Measurements from ENCODE around the gene PHC3. TPM values are rescaled to one million over a fixed set of nuclear protein-coding genes. Genes with fewer than 3 reads are reported as not detected.

PHC3 gene
- polyA plus RNA-seq, 2 of the 4 experiments (the other 2 are of a cell fraction): 10.8 to 49.1 TPM

- CTCF ChIA-PET: no interaction called here
- no peak for FAIRE-seq
- H3K27ac ChIP-seq: peak overlapping the region in 1 of 2 experiments; percentile 21; a peak in 2 of 6 replicates
Observed at GRCh38 chr3:170130532-170130931, 51.0 kb downstream of the PHC3 start.

GRCh38 chr3:170128977-170129431 lies 52.5 kb downstream of the PHC3 start:
- 86% methylated on average over 1 of the region's 1 CpG for WGBS (ENCODE audit: missing lambda C conversion rate)
- no peak overlapping the region for H3K4me2 ChIP-seq
- no peaks in the 10 kb centered on the region; the same call in 2 of the 3 replicates for H3K9me3 ChIP-seq
- TF ChIP-seq ZC3H11A (IDR thresholded peaks at IDR 0.05): no peak
- no peak for TF ChIP-seq JUN (IDR thresholded peaks at IDR 0.05)
- no peak for TF ChIP-seq BCL3 (IDR thresholded peaks at IDR 0.05)
- TF ChIP-seq HMGXB4 (CRISPR knock-in tag; IDR thresholded peaks at IDR 0.05; ENCODE audit: borderline replicate concordance): no peak
- no peak for TF ChIP-seq CHD4 (IDR thresholded peaks at IDR 0.05; ENCODE audit: borderline replicate concordance)
- TF ChIP-seq PHF8 (IDR thresholded peaks at IDR 0.05; ENCODE audit: borderline replicate concordance, low read depth): no peak
- no peak for TF ChIP-seq CTCF (IDR thresholded peaks at IDR 0.05)
- TF ChIP-seq POLR2AphosphoS2 (conservative IDR thresholded peaks at IDR 0.05; ENCODE audit: low read length): no peak
- no peak for TF ChIP-seq HOXB13 (CRISPR knock-in tag; IDR thresholded peaks at IDR 0.05; ENCODE audit: low read depth)
- TF ChIP-seq MYC (IDR thresholded peaks at IDR 0.05; ENCODE audit: borderline replicate concordance, low read length): no peak
- no peak for TF ChIP-seq EHMT2 (IDR thresholded peaks at IDR 0.05; ENCODE audit: low read depth)
- no peak for TF ChIP-seq NFE2L2 (conservative IDR thresholded peaks at IDR 0.05; ENCODE audit: low read length)
- no peak for TF ChIP-seq JUNB (IDR thresholded peaks at IDR 0.05)
- no peak for TF ChIP-seq FOXS1 (CRISPR knock-in tag; IDR thresholded peaks at IDR 0.05)
- no peak for TF ChIP-seq HEYL (CRISPR knock-in tag; IDR thresholded peaks at IDR 0.05)
- TF ChIP-seq KDM1A (IDR thresholded peaks at IDR 0.05; ENCODE audit: low read depth): no peak
- no peak overlapping the region for H3K4me3 ChIP-seq
- H3K27ac ChIP-seq: no peak overlapping the region
- ATAC-seq: peak; percentile 74 to 83
- ChIA-PET POLR2A (no interaction called here), CTCF (interaction anchor here (0.8 kb wide), 1 partner anchor 13 kb away, joined by 3 read pairs; no protein-coding TSS in a partner anchor)
- peak in 1 of 2 experiments; percentile 29 for DNase-seq (ENCODE audit: low read depth in 1 of 2, low spot score in 1 of 2)
- H3K4me1 ChIP-seq: peaks cover 16% of the 10 kb centered on the region; the same call in 2 of the 3 replicates
- no peak for FAIRE-seq

More at GRCh38 chr3:170130532-170130931, 51.0 kb downstream of the PHC3 start:
- no peak overlapping the region for H3K4me3 ChIP-seq
- H3K4me2 ChIP-seq: no peak overlapping the region
- H3K4me1 ChIP-seq: peaks cover 16% of the 10 kb centered on the region; the same call in 2 of the 3 replicates
- POLR2A ChIA-PET: no interaction called here
- no peak for ATAC-seq
- no peak for TF ChIP-seq PBX3 (IDR thresholded peaks at IDR 0.05)
- DNase-seq (ENCODE audit: low read depth in 1 of 2, low spot score in 1 of 2): no peak
- H3K9me3 ChIP-seq: no peaks in the 10 kb centered on the region; the same call in 2 of the 3 replicates

Data from A549 (cell line).